ENCODE measurements around the gene COL4A2. TPM values are rescaled to one million over a fixed set of nuclear protein-coding genes. Genes with fewer than 3 reads are reported as not detected.
A peak's percentile ranks its signal among the peaks of the same experiment; 100 is the strongest.

Gene COL4A2
- total RNA-seq, 4 donors from 2014 or later, result 97.6 to 193 (median 131) TPM

DNA sequence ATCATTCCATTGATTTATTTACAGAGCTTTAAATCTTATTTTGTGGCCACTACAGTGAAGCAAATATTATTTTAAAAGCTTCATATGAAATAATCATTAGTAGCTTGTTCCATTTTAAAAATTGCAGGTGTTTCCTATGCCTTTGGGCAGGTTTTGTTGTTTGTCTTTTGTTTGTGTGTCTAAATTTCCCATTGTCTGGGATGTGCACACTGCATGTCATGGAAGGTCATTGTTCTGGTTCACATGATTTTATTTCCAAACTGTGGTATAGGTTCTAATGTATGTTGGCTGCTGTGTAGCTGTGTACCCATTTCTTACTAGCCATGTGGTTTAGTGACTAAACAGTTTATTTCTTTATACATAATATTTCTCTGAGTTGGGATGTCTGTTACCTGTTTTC lies 65.6 kb downstream of the COL4A2 start:
- Histone ChIP-seq H3K27me3 (no peaks in the 10 kb centered on the region), H3K4me1 (peaks cover 55 to 67% of the 10 kb centered on the region in 2 donors), H3K9me3 (no peaks in the 10 kb centered on the region), H3K27ac (peak overlapping the region in 2 of 3 donors; percentile 26 to 95), H3K36me3 (no peaks in the 10 kb centered on the region), H3K4me3 (replicated peaks in 1 of 3) (no peak overlapping the region)
- DNase-seq, result no peak
- TF ChIP-seq POLR2A (IDR thresholded peaks at IDR 0.05) (no peak), CTCF (IDR thresholded peaks at IDR 0.05) (no peak)
- intact Hi-C loops (cut with DNase I), result no loop called here

GRCh38 chr13:110373617-110374016 lies 66.5 kb downstream of the COL4A2 start:
- Histone ChIP-seq H3K4me3 (replicated peaks in 1 of 3) (no peak overlapping the region), H3K27me3 (no peaks in the 10 kb centered on the region), H3K36me3 (no peaks in the 10 kb centered on the region), H3K9me3 (no peaks in the 10 kb centered on the region), H3K27ac (peak overlapping the region in 2 of 3 donors; percentile 93 to 95), H3K4me1 (peaks cover 60 to 73% of the 10 kb centered on the region in 2 donors)
- intact Hi-C loops (cut with DNase I), result no loop called here
- no peak for DNase-seq
- 74 to 86% methylated on average over 9 of the region's 9 CpGs for WGBS, 2 donors
- TF ChIP-seq POLR2A (IDR thresholded peaks at IDR 0.05) (no peak), CTCF (IDR thresholded peaks at IDR 0.05) (no peak)

DNA sequence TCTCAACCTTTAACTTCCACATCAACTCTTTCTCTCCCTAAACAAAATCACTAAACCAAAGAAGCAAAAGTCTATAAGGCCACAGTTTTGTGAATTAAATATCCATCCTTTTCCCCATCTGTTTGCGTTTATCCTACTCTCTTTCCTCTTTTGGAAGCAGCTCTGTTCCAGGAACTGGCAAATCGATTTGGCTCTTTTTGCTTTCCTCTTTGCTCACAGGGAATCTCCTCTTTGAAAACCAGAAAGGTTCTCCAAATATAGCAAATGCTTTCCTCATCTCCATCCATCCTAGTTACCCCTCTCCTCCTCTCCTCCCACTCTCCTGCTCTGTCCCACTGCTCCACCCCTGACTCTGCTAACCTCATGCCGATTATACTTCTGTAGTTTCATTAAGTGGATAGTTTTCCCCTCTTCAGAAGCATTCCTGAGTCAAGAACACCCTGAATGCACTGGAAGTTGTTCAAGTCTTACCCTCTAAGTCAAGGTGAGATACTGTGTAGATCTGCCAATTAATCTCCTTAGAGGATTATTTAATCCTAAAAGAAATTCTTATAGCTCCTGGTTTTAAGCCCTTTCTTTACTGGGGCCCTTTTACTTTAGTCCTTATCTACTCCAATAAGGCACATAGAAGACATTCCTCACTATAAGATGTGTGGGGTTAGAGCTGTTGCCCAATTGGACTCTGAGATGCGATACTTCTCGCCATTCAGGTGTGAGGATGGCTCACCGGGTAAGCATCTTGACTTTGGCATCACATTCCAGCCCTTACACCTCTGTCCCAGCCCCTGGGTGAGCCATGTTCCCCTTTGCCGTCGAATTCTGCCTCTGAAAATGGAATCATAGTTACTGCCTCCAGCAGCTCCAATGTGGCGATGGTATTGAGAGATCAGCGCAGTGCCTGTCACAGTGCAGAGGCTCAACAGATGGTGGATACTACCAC lies 67.6 kb downstream of the COL4A2 start:
- Histone ChIP-seq H3K27ac (peak overlapping the region; percentile 70 to 95 (median 93)), H3K4me3 (replicated peaks in 1 of 3) (no peak overlapping the region), H3K27me3 (no peaks in the 10 kb centered on the region), H3K9me3 (no peaks in the 10 kb centered on the region), H3K36me3 (no peaks in the 10 kb centered on the region), H3K4me1 (peaks cover 60 to 77% of the 10 kb centered on the region in 2 donors)
- DNase-seq, result peak; percentile 38 to 50
- 74% methylated on average over 10 of the region's 10 CpGs for WGBS, 2 donors
- peak in 1 of 2 donors; percentile 25 for TF ChIP-seq POLR2A (IDR thresholded peaks at IDR 0.05)
- no peak for TF ChIP-seq CTCF (IDR thresholded peaks at IDR 0.05)
- intact Hi-C loops (cut with DNase I), result no loop called here

DNA sequence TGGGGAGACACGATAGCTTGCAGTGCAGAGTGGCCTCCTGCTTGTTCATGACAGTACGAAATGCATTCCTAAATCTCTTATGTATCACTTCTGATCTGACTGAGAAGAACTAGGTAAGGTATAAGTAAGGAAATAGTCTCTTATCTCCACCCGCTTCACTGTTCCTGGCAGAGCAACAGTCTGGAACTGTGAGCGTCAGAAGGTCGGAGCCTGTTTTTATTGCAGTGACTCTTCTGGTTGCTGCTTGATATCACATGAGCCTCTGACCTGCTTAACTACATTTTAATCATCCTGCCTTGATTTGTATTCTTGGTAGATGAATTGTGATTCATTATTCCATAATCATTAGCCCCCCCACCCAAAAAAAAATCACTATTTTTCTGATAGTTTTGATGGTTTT lies 69.0 kb downstream of the COL4A2 start:
- 16 to 23% methylated on average over 5 of the region's 5 CpGs for WGBS, 2 donors

More for the DNA sequence above, 69.0 kb downstream of the COL4A2 start:
- TF ChIP-seq POLR2A (IDR thresholded peaks at IDR 0.05) (peak in 1 of 2 donors; percentile 33), CTCF (IDR thresholded peaks at IDR 0.05) (no peak)
- Histone ChIP-seq H3K36me3 (no peaks in the 10 kb centered on the region), H3K9me3 (no peaks in the 10 kb centered on the region), H3K27ac (peak overlapping the region; percentile 78 to 95 (median 93)), H3K4me1 (peaks cover 60 to 86% of the 10 kb centered on the region in 2 donors), H3K4me3 (replicated peaks in 1 of 3) (no peak overlapping the region), H3K27me3 (no peaks in the 10 kb centered on the region)
- DNase-seq, result peak; percentile 61 to 67
- intact Hi-C loops (cut with DNase I), result no loop called here
